GM19238 (cell line): ENCODE data around the gene CMTM6.
"Not testable (repeated sequence)": the region's sequence is repeated elsewhere in the genome, so short reads cannot be mapped to it uniquely, and the experiment has no call there.

Source experiments
- DNase-seq: peaks from one replicate; pipeline ENCODE4 v3.0.0; 2011; ENCODE audit warnings: low spot score; ENCODE audit not compliant: insufficient read length

CMTM6 gene

GRCh38 chr3:32467333-32468070, 35.1 kb downstream of the CMTM6 start:
- DNase-seq = peak; percentile 82

GRCh38 chr3:32466808-32467207, 35.8 kb downstream of the CMTM6 start:
- DNase-seq = not testable (repeated sequence)

GRCh38 chr3:32464726-32465125, 37.9 kb downstream of the CMTM6 start:
- not testable (repeated sequence) for DNase-seq

GRCh38 chr3:32463415-32463814, 39.2 kb downstream of the CMTM6 start:
- not testable (repeated sequence) for DNase-seq

- DNase-seq = not testable (repeated sequence)
These were observed 40.3 kb downstream of the CMTM6 start for GRCh38 chr3:32462191-32462986.

GRCh38 chr3:32460817-32461496, 41.7 kb downstream of the CMTM6 start:
- DNase-seq = not testable (repeated sequence)

- peak; percentile 53 for DNase-seq
These were observed 42.5 kb downstream of the CMTM6 start for GRCh38 chr3:32460031-32460749.

- no peak for DNase-seq
These were observed 43.2 kb downstream of the CMTM6 start for GRCh38 chr3:32459450-32459849.

- no peak for DNase-seq
These were observed 44.6 kb downstream of the CMTM6 start for GRCh38 chr3:32457971-32458471.

- DNase-seq = no peak
These were observed 46.1 kb downstream of the CMTM6 start for GRCh38 chr3:32456429-32457130.

GRCh38 chr3:32455609-32456428, 46.8 kb downstream of the CMTM6 start:
- no peak for DNase-seq

- DNase-seq = no peak
These were observed 47.7 kb downstream of the CMTM6 start for GRCh38 chr3:32454731-32455608.

GRCh38 chr3:32454111-32454510, 48.5 kb downstream of the CMTM6 start:
- DNase-seq = no peak

- DNase-seq = no peak
These were observed 49.3 kb downstream of the CMTM6 start for GRCh38 chr3:32453346-32453745.

- no peak for DNase-seq
These were observed 50.6 kb downstream of the CMTM6 start for GRCh38 chr3:32452009-32452408.

GRCh38 chr3:32450992-32451659, 51.5 kb downstream of the CMTM6 start:
- no peak for DNase-seq

GRCh38 chr3:32450426-32450825, 52.2 kb downstream of the CMTM6 start:
- no peak for DNase-seq

- no peak for DNase-seq
These were observed 53.0 kb downstream of the CMTM6 start for GRCh38 chr3:32449691-32450090.
